Naive thymus-derived CD4-positive, alpha-beta T cell (primary cell): Measurements from ENCODE around the gene DENND6A. TPM values are rescaled to one million over a fixed set of nuclear protein-coding genes. Genes with fewer than 3 reads are reported as not detected.
A peak's percentile ranks its signal among the peaks of the same experiment; 100 is the strongest.

Experiments
- ATAC-seq: fragments of 150-1000 bp; cut with Tn5 transposase; 2 replicates; pipeline ENCODE4 v1.10.0; 2021; ENCODE audit warnings: mild to moderate bottlenecking, moderate library complexity
- CTCF ChIA-PET: fragments of 350-600 bp; sonication (Branson Sonifier 250); formaldehyde crosslinking; loops from one replicate; lab custom pipeline; 2021; ENCODE audit warnings: antibody characterized with exemption; lab: Charles Lee
- POLR2A ChIA-PET: fragments of 350-600 bp; sonication (Branson Sonifier 250); formaldehyde crosslinking; loops from one replicate; lab custom pipeline; 2021; ENCODE audit warnings: antibody characterized with exemption, inconsistent platforms; lab: Charles Lee
- DNase-seq, 9 donors: peaks; one replicate each; pipeline versions ENCODE4 v3.0.0 to v3.0.0-alpha.2; 2020 to 2022; ENCODE audit warnings: mixed read lengths in 1 of 9
- H3K27ac ChIP-seq: one replicate; pipeline ENCODE4 v1.7.0; 2013; ENCODE audit warnings: mild to moderate bottlenecking, low read depth, low read length, moderate library complexity
- H3K27me3 ChIP-seq, 2 donors: one replicate each; pipeline ENCODE4 v1.7.0; 2013; ENCODE audit warnings: low read length in 2 of 2, mild to moderate bottlenecking in 2 of 2, moderate library complexity in 2 of 2; ENCODE audit not compliant: control insufficient read depth in 2 of 2, insufficient read depth in 2 of 2
- H3K36me3 ChIP-seq, 3 experiments: 1 replicate in 2 of 3; 2 replicates in 1 of 3; pipeline ENCODE4 v1.7.0; 2013; ENCODE audit warnings: low read length in 3 of 3, mild to moderate bottlenecking in 3 of 3, moderate library complexity in 1 of 3; ENCODE audit not compliant: insufficient read depth in 3 of 3, control insufficient read depth in 2 of 3
- H3K4me1 ChIP-seq, 2 donors: one replicate each; pipeline ENCODE4 v1.7.0; 2013; ENCODE audit warnings: low read length in 2 of 2, mild to moderate bottlenecking in 2 of 2, moderate library complexity in 1 of 2; ENCODE audit not compliant: control insufficient read depth in 2 of 2, insufficient read depth in 2 of 2
- H3K4me3 ChIP-seq: 2 replicates; pipeline ENCODE4 v1.7.0; 2013; ENCODE audit warnings: mild to moderate bottlenecking, low read length
- H3K9me3 ChIP-seq, 3 experiments: 1 replicate in 2 of 3; 2 replicates in 1 of 3; pipeline ENCODE4 v1.7.0; 2013; ENCODE audit warnings: low read length in 3 of 3; ENCODE audit not compliant: control insufficient read depth in 2 of 3
- H3K27ac Mint-ChIP-seq, 9 donors: one replicate each; pipeline ENCODE4 v1.8.0; 2020 to 2022; ENCODE audit warnings: mixed read lengths in 9 of 9, mild to moderate bottlenecking in 8 of 9, moderate library complexity in 5 of 9, inconsistent platforms in 2 of 9
- H3K27me3 Mint-ChIP-seq, 5 donors: one replicate each; pipeline ENCODE4 v1.8.0; 2021 to 2022; ENCODE audit warnings: mixed read lengths in 5 of 5, mild to moderate bottlenecking in 1 of 5
- H3K36me3 Mint-ChIP-seq, 5 donors: one replicate each; pipeline ENCODE4 v1.8.0; 2020 to 2022; ENCODE audit warnings: mixed read lengths in 5 of 5, mild to moderate bottlenecking in 3 of 5, inconsistent platforms in 1 of 5
- H3K4me1 Mint-ChIP-seq, 7 donors: one replicate each; pipeline ENCODE4 v1.8.0; 2020 to 2022; ENCODE audit warnings: mixed read lengths in 7 of 7, mild to moderate bottlenecking in 3 of 7, inconsistent platforms in 1 of 7
- H3K4me3 Mint-ChIP-seq, 10 donors: one replicate each; pipeline ENCODE4 v1.8.0; 2020 to 2022; ENCODE audit warnings: mild to moderate bottlenecking in 10 of 10, mixed read lengths in 10 of 10, moderate library complexity in 6 of 10, inconsistent platforms in 2 of 10
- H3K9me3 Mint-ChIP-seq, 11 donors: one replicate each; pipeline ENCODE4 v1.8.0; 2020 to 2022; ENCODE audit warnings: mixed read lengths in 11 of 11, mild to moderate bottlenecking in 4 of 11, inconsistent platforms in 1 of 11, moderate library complexity in 1 of 11
- intact Hi-C, 2 donors: fragments of 100-400 bp; cut with micrococcal nuclease; formaldehyde crosslinking; loops; one replicate each; pipeline ENCODE4 v1.15.1; 2023
- polyA plus RNA-seq, 2 donors: library from polyadenylated mRNA; unstranded; fragments of 300-500 nt; fragmentation: Illumina TruSeq; gene quantifications; one replicate each; pipeline ENCODE4 v1.2.3, GENCODE V29; 2021
- total RNA-seq, 6 experiments: library from RNA in 5 of 6; stranded (reverse) in 5 of 6; gene quantifications; 1 replicate in 5 of 6; 2 replicates in 1 of 6; pipeline ENCODE4 v1.2.3 and lab custom pipeline; 2021 to 2026

Gene DENND6A
- total and polyA plus RNA-seq, 7 experiments from 2014 or later, result 24.8 to 76.6 (median 40.8) TPM

DNA sequence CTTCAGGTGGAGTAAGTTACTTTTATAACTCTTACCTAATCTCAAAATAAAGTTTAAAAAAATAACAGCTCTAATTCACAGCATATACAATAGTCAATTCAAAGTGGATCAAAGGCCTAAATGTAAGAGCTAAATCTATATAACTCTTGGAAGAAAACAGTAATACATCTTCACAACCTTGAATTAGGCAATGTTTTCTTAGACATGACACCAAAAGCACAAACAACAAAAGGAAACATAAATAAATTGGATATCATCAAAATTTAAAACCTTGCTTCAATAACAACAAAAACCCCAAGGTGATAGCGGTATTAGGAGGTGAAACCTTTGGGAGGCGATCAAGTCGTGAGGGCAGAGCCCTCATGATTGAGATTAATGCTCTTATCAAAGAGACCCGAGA, 12.8 kb downstream of the DENND6A start:
- H3K27ac ChIP-seq, result no peak overlapping the region
- H3K27me3 ChIP-seq, result no peaks in the 10 kb centered on the region
- no peak overlapping the region for H3K4me3 ChIP-seq
- peaks cover 16 to 21% of the 10 kb centered on the region in 2 donors for H3K4me1 ChIP-seq
- Mint-ChIP-seq H3K27ac (peak overlapping the region in 7 of 9 donors; percentile 9 to 75 (median 58)), H3K36me3 (peaks cover 6 to 38% (median 30%) of the 10 kb centered on the region in 5 donors), H3K27me3 (no peaks in the 10 kb centered on the region), H3K9me3 (peaks cover 0 to 5% (median 0%) of the 10 kb centered on the region in 11 donors), H3K4me1 (peaks cover 39 to 85% (median 75%) of the 10 kb centered on the region in 7 donors), H3K4me3 (peak overlapping the region in 6 of 10 donors; percentile 23 to 70 (median 30))
- ChIA-PET POLR2A (interaction anchor here (0.6 to 2.4 kb wide), 3 partner anchors 11 to 51 kb away, joined by 3 to 12 read pairs (median 3); partner anchors contain the start of gene DENND6A), CTCF (interaction anchor here (1.2 kb wide), 1 partner anchor 9 kb away, joined by 3 read pairs; no protein-coding TSS in a partner anchor)
- no peak for ATAC-seq
- no peaks in the 10 kb centered on the region for H3K9me3 ChIP-seq
- intact Hi-C loops, result loop anchor here in 1 of 2 donors (2.0 kb wide), 1 partner anchor 15 kb away; no protein-coding TSS in a partner anchor
- peaks cover 0 to 11% (median 0%) of the 10 kb centered on the region in 3 experiments for H3K36me3 ChIP-seq
- DNase-seq, result no peak

DNA sequence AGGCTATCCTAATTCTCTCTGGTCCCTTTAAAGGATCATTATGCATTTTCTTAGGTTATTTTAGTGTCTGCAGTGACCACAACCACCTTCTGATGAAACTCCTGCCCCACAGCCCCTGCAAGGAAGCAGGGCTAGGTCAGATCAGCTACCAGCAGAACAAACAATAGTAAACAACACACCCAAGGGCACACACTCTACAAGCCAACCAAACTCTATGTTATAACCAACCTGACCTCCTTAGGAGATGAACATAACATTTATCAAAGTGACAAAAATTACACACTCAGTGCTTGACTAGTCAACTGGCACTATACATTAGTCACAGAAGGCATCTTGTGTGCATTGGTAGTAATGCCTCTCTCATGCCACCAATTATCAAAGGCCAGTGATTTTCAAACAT, 17.3 kb downstream of the DENND6A start:
- Histone ChIP-seq H3K4me3 (no peak overlapping the region), H3K27ac (no peak overlapping the region), H3K4me1 (peaks cover 16 to 22% of the 10 kb centered on the region in 2 donors), H3K27me3 (no peaks in the 10 kb centered on the region), H3K36me3 (peaks cover 0 to 15% (median 0%) of the 10 kb centered on the region in 3 experiments), H3K9me3 (no peaks in the 10 kb centered on the region)
- DNase-seq (no peak), ATAC-seq (peak; percentile 17)
- ChIA-PET POLR2A (no interaction called here), CTCF (no interaction called here)
- peaks cover 22 to 80% (median 71%) of the 10 kb centered on the region in 7 donors for H3K4me1 Mint-ChIP-seq
- H3K27me3 Mint-ChIP-seq, result no peaks in the 10 kb centered on the region
- intact Hi-C loops, result no loop called here
- peaks cover 0 to 5% (median 0%) of the 10 kb centered on the region in 11 donors for H3K9me3 Mint-ChIP-seq
- H3K36me3 Mint-ChIP-seq, result peaks cover 6 to 41% (median 31%) of the 10 kb centered on the region in 5 donors
- peak overlapping the region in 5 of 9 donors; percentile 40 to 77 (median 69) for H3K27ac Mint-ChIP-seq
- peak overlapping the region in 1 of 10 donors; percentile 8 for H3K4me3 Mint-ChIP-seq

GRCh38 chr3:57673156-57673555, 19.7 kb downstream of the DENND6A start:
- H3K4me1 ChIP-seq, result peaks cover 0 to 8% of the 10 kb centered on the region in 2 donors
- DNase-seq, result no peak
- peaks cover 0 to 26% (median 16%) of the 10 kb centered on the region in 5 donors for H3K36me3 Mint-ChIP-seq
- no peaks in the 10 kb centered on the region for H3K27me3 Mint-ChIP-seq
- H3K27ac ChIP-seq, result no peak overlapping the region
- peaks cover 0 to 15% (median 0%) of the 10 kb centered on the region in 3 experiments for H3K36me3 ChIP-seq
- ChIA-PET CTCF (no interaction called here), POLR2A (no interaction called here)
- H3K4me1 Mint-ChIP-seq, result peaks cover 10 to 64% (median 49%) of the 10 kb centered on the region in 7 donors
- intact Hi-C loops, result no loop called here
- no peaks in the 10 kb centered on the region for H3K27me3 ChIP-seq
- peak overlapping the region in 1 of 10 donors; percentile 1 for H3K4me3 Mint-ChIP-seq
- no peak overlapping the region for H3K4me3 ChIP-seq
- ATAC-seq, result no peak
- no peaks in the 10 kb centered on the region for H3K9me3 ChIP-seq
- peak overlapping the region in 4 of 9 donors; percentile 14 to 90 (median 28) for H3K27ac Mint-ChIP-seq
- no peaks in the 10 kb centered on the region for H3K9me3 Mint-ChIP-seq

- ChIA-PET CTCF (no interaction called here), POLR2A (interaction anchor here (0.6 to 1.9 kb wide), 3 partner anchors 16 to 867 kb away, joined by 3 to 9 read pairs (median 5); partner anchors contain the start of gene DENND6A)
- Mint-ChIP-seq H3K27ac (peak overlapping the region in 3 of 9 donors; percentile 51 to 90 (median 76)), H3K27me3 (no peaks in the 10 kb centered on the region), H3K4me1 (peaks cover 7 to 41% (median 33%) of the 10 kb centered on the region in 7 donors), H3K36me3 (peaks cover 0 to 22% (median 10%) of the 10 kb centered on the region in 5 donors), H3K9me3 (no peaks in the 10 kb centered on the region), H3K4me3 (no peak overlapping the region)
- H3K27me3 ChIP-seq, result no peaks in the 10 kb centered on the region
- no peak overlapping the region for H3K4me3 ChIP-seq
- intact Hi-C loops, result loop anchor here (2.0 kb wide), 1 partner anchor 22 kb away; the partner anchor contains the start of gene DENND6A (in 2 of the 2)
- H3K36me3 ChIP-seq, result peaks cover 0 to 23% (median 0%) of the 10 kb centered on the region in 3 experiments
- H3K27ac ChIP-seq, result no peak overlapping the region
- H3K4me1 ChIP-seq, result peaks cover 0 to 8% of the 10 kb centered on the region in 2 donors
- no peak for ATAC-seq
- DNase-seq, result no peak
- no peaks in the 10 kb centered on the region for H3K9me3 ChIP-seq
Observed at GRCh38 chr3:57670543-57670942, 22.3 kb downstream of the DENND6A start.

- CTCF ChIA-PET, result no interaction called here
- Histone ChIP-seq H3K36me3 (peaks cover 14 to 41% (median 28%) of the 10 kb centered on the region in 3 experiments), H3K27me3 (no peaks in the 10 kb centered on the region), H3K4me3 (no peak overlapping the region), H3K27ac (no peak overlapping the region), H3K9me3 (no peaks in the 10 kb centered on the region), H3K4me1 (no peaks in the 10 kb centered on the region)
- intact Hi-C loops, result no loop called here
- POLR2A ChIA-PET, result interaction anchor here (0.6 kb wide), 1 partner anchor 26 kb away, joined by 3 read pairs; no protein-coding TSS in a partner anchor
- H3K4me1 Mint-ChIP-seq, result peaks cover 0 to 15% (median 3%) of the 10 kb centered on the region in 7 donors
- H3K27ac Mint-ChIP-seq, result no peak overlapping the region
- DNase-seq, result no peak
- no peak overlapping the region for H3K4me3 Mint-ChIP-seq
- peaks cover 0 to 1% (median 0%) of the 10 kb centered on the region in 11 donors for H3K9me3 Mint-ChIP-seq
- no peaks in the 10 kb centered on the region for H3K27me3 Mint-ChIP-seq
- no peak for ATAC-seq
- peaks cover 4 to 39% (median 15%) of the 10 kb centered on the region in 5 donors for H3K36me3 Mint-ChIP-seq
Observed at GRCh38 chr3:57661404-57661803, 31.5 kb downstream of the DENND6A start.

DNA sequence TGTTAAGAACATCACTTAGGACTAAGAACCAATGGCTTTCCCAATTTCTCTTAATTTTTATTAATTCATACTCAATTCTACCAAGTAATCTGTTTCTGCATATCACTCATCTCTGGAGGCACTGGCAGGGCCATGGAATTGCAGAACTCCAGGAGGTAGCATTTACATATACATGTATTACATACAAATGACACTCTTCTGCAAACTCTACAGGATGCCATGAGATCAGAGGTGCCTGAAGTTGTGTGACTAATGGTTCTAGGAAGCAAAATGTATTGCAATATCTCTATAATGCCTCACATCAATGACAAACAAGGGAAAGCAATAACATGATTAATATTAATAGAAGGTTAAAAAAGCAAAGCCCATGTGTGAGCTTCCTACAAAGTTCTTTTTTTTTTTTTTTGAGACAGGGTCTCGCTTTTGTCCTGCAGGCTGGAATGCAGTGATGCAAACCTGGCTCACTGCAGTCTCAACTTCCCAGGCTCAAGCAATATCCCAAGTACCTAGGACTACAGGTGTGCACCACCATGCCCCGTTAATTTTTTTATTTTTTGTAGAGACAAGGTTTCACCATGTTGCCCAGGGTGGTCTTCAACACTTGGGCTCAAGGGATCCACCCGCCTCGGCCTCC, 33.0 kb downstream of the DENND6A start:
- H3K9me3 ChIP-seq, result no peaks in the 10 kb centered on the region
- intact Hi-C loops, result loop anchor here in 1 of 2 donors (2.0 kb wide), 1 partner anchor 15 kb away; no protein-coding TSS in a partner anchor
- ATAC-seq (no peak), DNase-seq (no peak)
- ChIA-PET POLR2A (no interaction called here), CTCF (interaction anchor here (1.0 kb wide), 1 partner anchor 12 kb away, joined by 4 read pairs; no protein-coding TSS in a partner anchor)
- H3K4me3 ChIP-seq, result no peak overlapping the region
- H3K27ac ChIP-seq, result no peak overlapping the region
- no peaks in the 10 kb centered on the region for H3K27me3 Mint-ChIP-seq
- no peak overlapping the region for H3K4me3 Mint-ChIP-seq
- peak overlapping the region in 2 of 9 donors; percentile 28 to 54 for H3K27ac Mint-ChIP-seq
- peaks cover 8 to 44% (median 15%) of the 10 kb centered on the region in 5 donors for H3K36me3 Mint-ChIP-seq
- H3K4me1 Mint-ChIP-seq, result peaks cover 0 to 15% (median 4%) of the 10 kb centered on the region in 7 donors
- H3K9me3 Mint-ChIP-seq, result peaks cover 0 to 1% (median 0%) of the 10 kb centered on the region in 11 donors
- no peaks in the 10 kb centered on the region for H3K4me1 ChIP-seq
- H3K36me3 ChIP-seq, result peaks cover 18 to 42% (median 33%) of the 10 kb centered on the region in 3 experiments
- no peaks in the 10 kb centered on the region for H3K27me3 ChIP-seq
